ENCODE data around the gene PLXNB2. TPM values are rescaled to one million over a fixed set of nuclear protein-coding genes. Genes with fewer than 3 reads are reported as not detected.

Gene PLXNB2
- total RNA-seq, 1 donor from 2014 or later = 256 TPM

DNA sequence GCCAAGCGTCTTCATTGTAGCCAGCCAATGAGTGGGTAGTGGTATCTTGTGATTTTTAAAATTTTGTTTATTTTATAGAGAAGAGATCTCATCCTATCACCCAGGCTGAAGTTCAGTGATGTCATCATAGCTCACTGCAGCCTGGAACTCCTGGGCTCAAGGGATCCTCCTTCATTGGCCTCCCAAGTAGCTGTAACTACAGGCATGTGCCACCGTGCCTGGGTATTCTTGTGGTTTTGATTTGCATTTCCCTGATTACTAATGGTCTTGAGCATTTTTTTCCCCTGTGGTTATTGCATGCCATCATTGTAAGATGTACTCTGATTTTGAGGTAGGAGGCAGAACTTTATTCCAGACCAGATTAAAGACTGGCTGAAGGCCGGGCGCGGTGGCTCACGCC, 21.8 kb upstream of the PLXNB2 start:
- peaks cover 18% of the 10 kb centered on the region for H3K4me1 ChIP-seq
- H3K9me3 ChIP-seq = no peaks in the 10 kb centered on the region
- ATAC-seq (no peak), DNase-seq (no peak)
- no peak overlapping the region for H3K27ac ChIP-seq
- TF ChIP-seq, protein P1, sequence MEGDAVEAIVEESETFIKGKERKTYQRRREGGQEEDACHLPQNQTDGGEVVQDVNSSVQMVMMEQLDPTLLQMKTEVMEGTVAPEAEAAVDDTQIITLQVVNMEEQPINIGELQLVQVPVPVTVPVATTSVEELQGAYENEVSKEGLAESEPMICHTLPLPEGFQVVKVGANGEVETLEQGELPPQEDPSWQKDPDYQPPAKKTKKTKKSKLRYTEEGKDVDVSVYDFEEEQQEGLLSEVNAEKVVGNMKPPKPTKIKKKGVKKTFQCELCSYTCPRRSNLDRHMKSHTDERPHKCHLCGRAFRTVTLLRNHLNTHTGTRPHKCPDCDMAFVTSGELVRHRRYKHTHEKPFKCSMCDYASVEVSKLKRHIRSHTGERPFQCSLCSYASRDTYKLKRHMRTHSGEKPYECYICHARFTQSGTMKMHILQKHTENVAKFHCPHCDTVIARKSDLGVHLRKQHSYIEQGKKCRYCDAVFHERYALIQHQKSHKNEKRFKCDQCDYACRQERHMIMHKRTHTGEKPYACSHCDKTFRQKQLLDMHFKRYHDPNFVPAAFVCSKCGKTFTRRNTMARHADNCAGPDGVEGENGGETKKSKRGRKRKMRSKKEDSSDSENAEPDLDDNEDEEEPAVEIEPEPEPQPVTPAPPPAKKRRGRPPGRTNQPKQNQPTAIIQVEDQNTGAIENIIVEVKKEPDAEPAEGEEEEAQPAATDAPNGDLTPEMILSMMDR (IDR thresholded peaks at IDR 0.05) = no peak
- no peaks in the 10 kb centered on the region for H3K27me3 ChIP-seq (ENCODE audit: low read depth)
- H3K36me3 ChIP-seq = no peaks in the 10 kb centered on the region
- H3K4me3 ChIP-seq = no peak overlapping the region
- intact Hi-C loops (cut with DNase I) = loop anchor here (10.0 kb wide), 1 partner anchor 54 kb away; the partner anchor contains the start of gene MAPK11

DNA sequence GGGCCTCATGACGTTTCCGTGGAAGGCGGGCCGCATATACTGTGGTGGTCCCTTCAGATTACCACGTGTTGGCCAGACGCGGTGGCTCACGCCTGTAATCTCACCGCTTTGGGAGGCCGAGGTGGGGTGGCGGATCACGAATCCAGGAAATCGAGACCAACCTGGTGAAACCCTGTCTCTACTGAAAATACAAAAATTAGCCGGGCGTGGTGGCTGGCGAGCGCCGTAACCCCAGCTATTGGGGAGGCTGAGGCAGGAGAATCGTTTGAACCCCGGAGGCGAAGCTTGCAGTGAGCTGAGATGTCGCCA, 20.2 kb upstream of the PLXNB2 start:
- DNase-seq = no peak
- no peaks in the 10 kb centered on the region for H3K36me3 ChIP-seq
- peak overlapping the region; percentile 98 for H3K27ac ChIP-seq
- H3K4me3 ChIP-seq = peak overlapping the region; percentile 81
- no peaks in the 10 kb centered on the region for H3K9me3 ChIP-seq
- TF ChIP-seq, protein P1 (IDR thresholded peaks at IDR 0.05) = no peak
- intact Hi-C loops (cut with DNase I) = loop anchor here (10.0 kb wide), 1 partner anchor 53 kb away; the partner anchor contains the start of gene MAPK11
- H3K27me3 ChIP-seq (ENCODE audit: low read depth) = no peaks in the 10 kb centered on the region
- H3K4me1 ChIP-seq = peaks cover 18% of the 10 kb centered on the region
- no peak for ATAC-seq

DNA sequence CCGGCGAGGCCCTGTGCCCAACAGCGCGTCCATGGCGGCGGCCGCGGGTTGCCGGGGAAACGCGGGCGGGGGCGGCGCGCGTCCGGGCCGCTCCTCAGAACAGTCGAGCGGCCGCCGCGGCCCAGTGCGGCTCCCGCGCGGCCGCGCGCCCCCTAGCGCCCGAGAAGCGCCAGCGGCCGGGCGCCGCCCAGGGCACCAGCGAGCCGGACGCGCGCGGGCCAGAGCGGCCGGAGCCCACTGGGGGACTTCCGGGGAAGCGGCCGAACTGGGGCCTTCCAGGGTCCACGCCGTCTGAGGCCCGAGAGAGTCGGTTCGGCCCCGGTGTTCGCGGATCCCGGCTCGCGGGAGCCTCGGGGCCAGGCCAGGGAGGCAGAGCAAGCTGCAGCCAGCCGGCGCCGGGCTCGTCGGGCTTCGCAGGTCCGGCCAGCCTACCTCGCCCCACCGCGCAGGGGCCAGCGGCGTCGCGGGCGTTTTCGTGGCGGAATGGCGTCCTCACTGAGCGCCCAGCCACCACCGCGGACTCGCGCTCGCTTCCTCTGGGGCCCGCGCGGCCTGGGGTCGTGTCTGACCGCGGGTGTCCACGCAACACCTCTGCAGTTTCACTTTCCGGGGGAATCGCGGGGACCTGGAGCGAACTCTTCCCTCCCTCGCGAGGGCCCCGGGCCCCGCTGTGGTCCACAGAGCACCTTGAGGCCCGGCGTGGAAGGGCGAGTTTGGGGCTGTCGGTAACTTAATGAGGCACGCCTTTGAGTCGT, 19.7 kb upstream of the PLXNB2 start, which contains the start of gene DENND6B:
Gene DENND6B (minus strand): TSS at position 57 of the 755 bp plus-strand sequence. CDS start 24 bp downstream, at position 33.
- intact Hi-C loops (cut with DNase I) = loop anchor here (10.0 kb wide), 1 partner anchor 52 kb away; the partner anchor contains the start of gene MAPK11
- ATAC-seq (peak; percentile 95 to 98), DNase-seq (peak; percentile 89)
- peaks cover 18% of the 10 kb centered on the region for H3K4me1 ChIP-seq
- peak within 1 kb of the TSS; percentile 81 for H3K4me3 ChIP-seq
- H3K9me3 ChIP-seq = no peaks in the 10 kb centered on the region
- peak within 1 kb of the TSS; percentile 98 for H3K27ac ChIP-seq
- no peaks in the 10 kb centered on the region for H3K27me3 ChIP-seq (ENCODE audit: low read depth)
- TF ChIP-seq, protein P1 (IDR thresholded peaks at IDR 0.05) = peak; percentile 55
- H3K36me3 ChIP-seq = no peaks in the 10 kb centered on the region

DNA sequence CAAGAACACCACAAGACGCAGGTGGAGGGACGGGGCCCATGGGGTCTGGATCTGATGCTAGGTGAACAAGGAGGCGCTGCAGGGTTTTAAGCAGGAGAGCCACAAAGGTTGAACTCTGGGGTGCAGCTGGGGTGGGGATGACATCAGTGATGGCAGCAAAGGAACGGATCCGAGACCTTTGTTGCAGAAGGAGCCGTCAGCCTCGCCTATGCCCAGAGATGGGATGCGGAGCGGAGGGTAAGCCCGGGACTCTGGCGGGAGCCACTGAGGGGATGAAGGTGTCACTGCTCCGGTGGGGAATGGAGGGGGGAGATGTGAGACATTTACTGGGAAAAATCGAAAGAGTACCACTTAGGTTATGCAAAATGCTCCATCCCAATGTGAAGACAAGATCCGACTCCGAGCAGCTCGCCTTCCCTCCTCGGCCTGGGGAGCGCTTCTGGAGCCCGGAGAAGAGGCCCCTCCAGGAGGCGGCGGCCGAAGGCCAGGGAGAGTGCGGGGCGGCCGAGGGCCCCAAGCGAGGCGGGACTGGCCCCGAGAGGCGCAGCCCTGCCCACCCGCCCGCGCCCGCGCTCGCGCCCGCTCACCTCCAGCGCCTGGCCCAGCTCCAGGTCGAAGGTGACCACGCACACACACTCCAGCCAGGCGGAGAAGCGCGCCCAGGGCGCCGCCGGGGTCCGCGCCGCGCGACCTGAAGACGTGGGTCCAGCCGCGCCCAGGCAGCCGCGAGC, 18.9 kb upstream of the PLXNB2 start:
- no peaks in the 10 kb centered on the region for H3K36me3 ChIP-seq
- peak overlapping the region; percentile 98 for H3K27ac ChIP-seq
- no peaks in the 10 kb centered on the region for H3K9me3 ChIP-seq
- H3K27me3 ChIP-seq (ENCODE audit: low read depth) = no peaks in the 10 kb centered on the region
- intact Hi-C loops (cut with DNase I) = loop anchor here (10.0 kb wide), 1 partner anchor 52 kb away; the partner anchor contains the start of gene MAPK11
- H3K4me1 ChIP-seq = peaks cover 18% of the 10 kb centered on the region
- ATAC-seq (peak; percentile 25 to 45), DNase-seq (no peak)
- peak overlapping the region; percentile 81 for H3K4me3 ChIP-seq
- TF ChIP-seq, protein P1 (IDR thresholded peaks at IDR 0.05) = no peak

DNA sequence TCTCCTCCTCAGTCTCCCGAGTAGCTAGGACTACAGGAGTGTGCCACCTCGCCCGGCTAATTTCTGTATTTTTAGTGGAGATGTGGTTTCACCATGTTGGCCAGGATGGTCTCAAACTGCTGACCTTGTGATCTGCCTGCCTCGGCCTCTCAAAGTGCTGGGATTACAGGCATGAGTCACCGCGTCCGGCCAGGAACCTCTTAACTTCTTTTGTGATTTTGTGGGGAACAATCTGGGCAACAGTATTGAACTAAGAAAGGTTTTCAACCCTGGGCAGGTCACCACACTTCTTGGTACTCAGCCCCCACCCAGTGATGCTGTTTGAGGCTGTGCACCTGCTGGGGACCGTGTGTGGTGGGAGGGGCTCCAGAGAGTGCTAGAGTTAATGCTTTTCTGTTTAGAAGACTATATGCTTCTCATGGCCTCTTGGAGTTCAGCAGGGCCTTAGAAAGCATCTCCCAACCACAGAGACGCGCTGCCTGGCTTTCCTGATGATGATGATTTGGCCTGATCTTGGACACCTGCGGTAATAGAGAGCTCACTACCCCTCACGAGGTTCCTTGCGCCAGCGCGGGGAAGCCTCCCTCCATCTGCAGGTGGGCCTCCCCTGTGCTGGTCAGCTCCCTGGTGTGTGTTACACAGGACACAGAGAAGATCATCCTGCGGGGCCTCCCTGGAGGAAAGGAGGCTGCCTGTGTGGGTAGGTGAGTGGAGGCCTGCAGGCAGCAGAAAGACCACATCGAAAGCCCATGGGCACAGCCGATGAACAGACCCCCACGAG, 18.2 kb upstream of the PLXNB2 start:
- H3K36me3 ChIP-seq = no peaks in the 10 kb centered on the region
- H3K27me3 ChIP-seq (ENCODE audit: low read depth) = no peaks in the 10 kb centered on the region
- no peak for ATAC-seq
- no peak overlapping the region for H3K27ac ChIP-seq
- intact Hi-C loops (cut with DNase I) = loop anchor here (10.0 kb wide), 1 partner anchor 51 kb away; the partner anchor contains the start of gene MAPK11
- TF ChIP-seq, protein P1 (IDR thresholded peaks at IDR 0.05) = no peak
- no peaks in the 10 kb centered on the region for H3K9me3 ChIP-seq
- peak overlapping the region; percentile 81 for H3K4me3 ChIP-seq
- DNase-seq = no peak
- H3K4me1 ChIP-seq = peaks cover 18% of the 10 kb centered on the region
